Glomerular visceral epithelial cell (primary cell): ENCODE data around the gene TMTC2.
"Not testable (repeated sequence)": the region's sequence is repeated elsewhere in the genome, so short reads cannot be mapped to it uniquely, and the experiment has no call there.

Experiments used
- DNase-seq: peaks from one replicate; pipeline ENCODE4 v3.0.0-alpha.2; 2016; ENCODE audit errors: extremely low spot score

The TMTC2 gene

DNA sequence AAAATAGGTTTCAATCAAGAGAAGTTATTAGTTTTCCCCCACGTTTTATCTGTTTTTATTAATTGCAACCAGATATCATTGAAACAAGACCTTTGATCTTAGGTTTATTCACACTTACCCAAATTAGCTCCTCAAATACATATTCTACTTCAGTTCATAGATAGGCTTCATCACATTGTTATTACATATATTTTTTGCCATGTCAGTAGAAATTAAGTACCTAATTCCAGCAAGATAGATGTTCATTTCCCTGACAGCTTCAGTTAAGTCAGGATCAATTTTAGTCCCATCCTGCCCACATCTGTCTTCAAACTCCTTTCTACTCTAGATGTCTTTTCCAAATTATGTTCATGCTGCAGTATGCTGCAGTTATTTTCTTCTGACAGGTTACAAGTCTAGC is 388.8 kb downstream of the TMTC2 start:
- DNase-seq: no peak

DNA sequence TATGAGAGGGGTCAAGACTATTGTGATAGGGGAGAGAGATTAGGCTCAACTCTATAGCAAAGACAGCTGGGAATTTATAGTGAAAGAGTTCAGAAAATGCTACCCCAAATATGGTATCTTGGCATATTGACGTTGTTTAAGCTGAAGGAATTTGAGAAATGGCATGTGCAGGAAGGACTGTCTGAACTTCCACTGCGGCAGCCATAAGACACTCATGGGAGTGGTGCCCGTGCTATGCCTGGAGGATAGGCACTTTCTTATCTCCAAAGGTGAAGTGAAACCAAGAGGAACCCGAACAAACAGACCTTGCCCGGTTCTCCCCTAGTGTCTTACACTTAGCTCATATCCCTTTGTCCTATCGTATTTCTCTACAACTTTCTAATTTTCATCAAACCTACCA is 390.3 kb downstream of the TMTC2 start:
- DNase-seq: no peak

DNA sequence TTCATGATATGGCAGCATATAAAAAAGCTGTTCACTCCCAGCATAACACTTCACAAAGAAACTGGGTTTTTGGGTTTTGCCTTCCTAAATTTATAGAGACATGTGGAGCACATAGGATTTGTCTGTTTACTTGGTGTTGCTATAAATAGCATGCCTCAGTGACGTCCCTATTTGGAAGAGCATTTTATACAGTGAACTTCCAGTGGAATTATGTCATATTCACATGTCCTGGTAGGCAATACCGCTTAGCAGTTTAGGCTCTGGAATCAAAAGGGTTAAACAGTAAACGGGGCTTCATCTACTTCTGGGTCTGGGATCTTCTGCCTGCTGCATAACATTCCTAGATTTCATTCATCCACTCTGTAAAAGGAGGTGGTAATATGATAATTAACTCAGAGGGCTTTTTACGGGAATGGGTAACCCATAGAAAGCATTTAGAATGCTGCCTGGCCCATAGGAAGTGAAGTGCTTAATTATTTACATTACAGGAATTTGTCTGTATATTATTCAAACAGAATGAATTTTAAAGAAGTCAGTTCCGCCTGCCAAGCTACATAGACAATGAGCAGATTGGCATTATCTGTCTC is 396.1 kb downstream of the TMTC2 start:
- DNase-seq: no peak

DNA sequence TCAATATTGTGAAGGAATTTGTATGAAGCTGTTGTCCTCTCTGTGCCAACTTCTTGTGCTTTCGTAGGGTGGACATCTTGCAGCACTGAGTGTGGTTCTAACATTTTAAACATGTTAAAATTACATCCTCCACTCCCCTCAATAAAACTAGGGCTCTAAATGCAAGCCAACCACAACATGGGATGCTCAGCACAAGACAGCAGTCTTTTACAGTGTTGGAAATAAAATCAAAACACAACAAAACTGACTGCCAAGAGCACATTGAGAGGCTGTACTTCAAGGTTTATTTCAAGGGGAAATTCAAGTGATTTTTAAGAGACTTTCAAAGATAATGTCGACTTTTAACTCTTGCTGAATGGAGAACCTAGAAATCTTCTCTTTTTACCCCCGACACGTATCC is 396.9 kb downstream of the TMTC2 start:
- DNase-seq: no peak

DNA sequence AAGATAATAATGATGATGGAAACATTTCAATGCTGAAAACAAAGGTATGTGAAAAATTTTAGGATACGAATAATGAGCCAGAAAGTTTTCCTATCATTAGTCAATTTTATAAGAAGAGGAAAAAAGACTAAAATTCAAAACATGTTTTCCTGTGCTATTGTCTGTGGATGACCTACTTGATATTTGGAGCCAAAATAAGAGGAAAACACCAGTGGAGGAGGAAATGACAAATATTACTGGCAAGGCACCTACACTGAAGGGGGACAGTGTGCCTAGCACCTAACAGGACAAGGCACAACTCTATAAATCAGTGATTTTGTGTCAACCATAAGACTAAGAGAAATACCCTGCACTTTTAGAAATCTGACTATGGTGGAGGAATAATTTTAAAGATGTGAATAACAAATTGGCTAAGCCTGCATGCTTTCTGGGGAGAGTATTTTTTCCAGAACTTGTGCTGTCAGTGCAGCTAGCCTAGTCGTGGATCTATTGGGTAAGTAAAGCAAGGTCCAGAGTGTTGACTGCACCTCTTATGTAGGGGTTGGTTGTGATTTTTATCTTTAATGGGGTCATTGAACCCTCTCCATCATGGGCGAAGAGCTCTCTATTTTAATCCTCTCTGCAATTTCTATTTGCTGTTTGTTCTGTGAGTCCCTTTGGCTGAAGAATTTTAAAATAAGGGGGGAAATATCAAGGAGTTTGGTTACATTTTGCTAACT is 398.0 kb downstream of the TMTC2 start:
- DNase-seq: no peak

DNA sequence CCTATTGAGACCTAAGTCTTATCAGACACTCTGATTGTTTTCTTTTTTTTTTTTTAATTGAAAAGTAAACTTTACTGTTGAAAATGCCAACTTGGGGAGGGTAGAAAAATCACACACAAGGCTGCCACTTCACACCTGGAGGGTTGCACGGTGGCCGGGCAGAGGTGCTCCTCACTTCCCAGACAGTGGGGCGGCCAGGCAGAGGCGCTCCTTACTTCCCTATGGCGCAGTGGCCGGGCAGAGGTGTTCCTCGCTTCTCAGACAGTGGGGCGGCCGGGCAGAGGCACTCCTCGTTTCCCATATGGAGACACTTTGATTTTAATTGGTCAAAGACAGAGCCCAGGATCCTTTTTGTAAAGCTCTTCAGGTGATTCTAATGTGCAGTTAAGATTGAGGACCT is 399.3 kb downstream of the TMTC2 start:
- no peak for DNase-seq

DNA sequence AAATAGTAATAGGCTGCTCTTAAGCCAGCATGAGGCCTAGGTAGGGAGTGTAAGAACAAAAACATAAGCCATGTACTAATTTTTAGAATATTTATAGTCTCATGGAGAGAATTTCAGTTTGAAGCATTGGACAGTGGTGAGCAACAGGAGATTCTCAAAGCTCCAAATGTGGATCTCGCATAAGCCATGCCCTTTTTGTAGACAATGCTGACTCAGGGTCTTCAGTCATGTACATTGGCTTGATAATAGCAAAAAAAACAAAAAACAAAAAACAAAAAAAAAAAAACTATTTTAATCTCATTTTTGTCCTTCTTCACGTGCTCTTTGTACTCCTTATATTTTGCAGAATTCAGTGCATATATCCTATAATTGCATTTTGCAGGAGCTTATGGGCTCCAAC is 402.9 kb downstream of the TMTC2 start:
- no peak for DNase-seq

DNA sequence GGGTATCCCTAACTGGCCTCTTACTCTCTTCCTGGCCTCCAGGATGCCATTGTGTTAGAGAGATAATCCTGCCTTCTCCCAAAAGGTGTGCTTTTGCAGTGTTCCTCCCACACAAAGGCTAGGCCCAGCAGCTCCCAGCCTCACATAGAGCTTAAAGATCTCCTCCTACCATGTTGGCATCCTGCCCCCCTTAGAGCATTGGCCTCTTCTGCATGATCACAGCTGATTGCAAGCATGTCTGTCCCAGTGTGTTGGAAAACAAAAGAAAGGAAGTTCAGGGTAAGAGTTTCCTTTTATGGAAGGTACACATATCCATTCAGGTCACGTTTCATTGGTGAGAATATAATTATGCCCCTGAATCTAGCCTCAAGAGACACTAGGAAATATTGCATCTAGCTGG is 405.4 kb downstream of the TMTC2 start:
- no peak for DNase-seq

DNA sequence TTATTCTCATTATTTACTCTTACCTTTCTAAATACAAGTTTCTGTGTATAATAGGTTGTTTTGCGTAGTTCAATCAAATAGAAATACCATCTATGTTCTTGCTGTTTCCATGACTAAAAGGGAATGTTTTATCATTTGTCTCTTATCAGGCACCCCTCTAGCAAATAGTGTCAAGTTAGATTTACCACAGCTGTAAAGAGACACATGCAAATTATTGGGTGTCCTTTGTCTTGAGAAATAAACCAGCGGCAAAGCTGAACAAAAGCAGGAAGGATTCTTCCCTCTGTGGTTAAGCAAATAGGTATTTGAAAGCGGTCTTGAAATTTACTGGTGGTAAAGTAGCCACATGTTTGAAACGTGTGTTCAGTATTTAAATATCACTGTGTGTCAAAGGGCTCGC is 405.9 kb downstream of the TMTC2 start:
- DNase-seq: no peak

DNA sequence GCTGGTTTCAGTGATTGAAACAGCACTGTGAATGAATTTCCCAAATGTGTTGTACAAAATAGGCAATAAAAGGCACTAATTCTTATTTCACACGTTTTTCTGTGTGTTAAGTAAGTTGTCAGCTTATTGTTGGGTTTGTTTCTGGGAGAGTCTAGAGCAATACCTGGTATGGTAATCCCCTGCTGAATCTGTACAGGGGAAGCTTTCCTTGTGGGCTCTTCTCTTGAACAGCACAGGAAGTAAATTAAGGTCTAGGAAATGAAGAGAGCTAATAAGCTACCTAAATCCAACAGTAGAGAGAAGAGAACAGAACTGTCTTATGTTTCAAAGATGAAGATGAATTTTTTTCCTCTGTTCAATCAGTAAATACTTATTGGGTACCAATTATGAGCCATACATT is 406.7 kb downstream of the TMTC2 start:
- no peak for DNase-seq

DNA sequence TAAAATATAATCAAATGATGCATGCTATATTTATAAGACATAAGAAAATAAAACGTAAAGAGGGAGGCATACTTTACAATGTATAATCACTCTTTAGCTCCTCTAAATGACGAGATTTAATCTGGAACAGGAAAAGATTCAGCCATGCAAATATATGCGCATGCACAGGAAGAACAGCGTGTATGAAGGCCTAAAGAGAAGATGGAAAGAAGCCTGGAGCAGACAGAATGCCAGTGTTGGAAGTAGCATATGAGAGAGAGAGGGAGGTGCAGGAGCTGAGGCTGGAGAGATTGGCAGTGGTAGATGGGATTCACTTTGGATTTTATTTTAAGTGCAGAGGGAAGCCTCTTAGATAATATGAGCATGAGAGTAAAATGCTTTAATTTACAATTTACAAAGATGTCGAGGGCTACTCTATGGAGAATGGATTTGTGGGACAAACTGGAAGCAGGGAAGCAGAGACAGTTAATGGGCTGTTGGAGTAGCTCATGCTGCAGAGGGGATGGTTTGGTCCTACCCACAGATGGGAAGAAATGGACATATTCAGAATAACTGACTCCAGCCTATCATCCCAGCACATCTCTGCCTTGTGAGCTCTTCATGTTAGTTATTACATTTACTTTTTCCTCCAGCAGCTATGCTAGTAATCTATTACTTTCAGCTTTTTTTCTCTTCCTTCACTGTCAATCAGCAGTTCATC is 411.1 kb downstream of the TMTC2 start:
- DNase-seq: no peak

DNA sequence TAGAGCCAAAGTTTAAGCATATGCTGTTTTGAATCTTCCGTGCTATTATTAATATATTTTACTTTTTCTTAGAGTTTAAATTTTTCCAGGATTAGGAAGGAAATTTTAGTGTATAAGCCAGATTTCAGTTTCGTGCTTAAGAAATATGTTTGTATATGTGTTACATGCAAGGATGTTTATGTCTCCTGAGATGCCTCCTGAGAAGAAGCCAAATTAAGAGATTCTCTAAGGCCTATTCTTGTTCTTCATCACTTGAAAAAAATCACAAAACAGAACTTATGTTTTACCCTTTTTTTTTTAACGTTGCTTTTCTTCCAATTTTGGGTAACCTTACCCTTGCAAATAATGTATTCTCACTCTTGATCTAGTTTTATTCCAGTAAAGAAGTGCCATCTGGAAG is 412.7 kb downstream of the TMTC2 start:
- DNase-seq: no peak

DNA sequence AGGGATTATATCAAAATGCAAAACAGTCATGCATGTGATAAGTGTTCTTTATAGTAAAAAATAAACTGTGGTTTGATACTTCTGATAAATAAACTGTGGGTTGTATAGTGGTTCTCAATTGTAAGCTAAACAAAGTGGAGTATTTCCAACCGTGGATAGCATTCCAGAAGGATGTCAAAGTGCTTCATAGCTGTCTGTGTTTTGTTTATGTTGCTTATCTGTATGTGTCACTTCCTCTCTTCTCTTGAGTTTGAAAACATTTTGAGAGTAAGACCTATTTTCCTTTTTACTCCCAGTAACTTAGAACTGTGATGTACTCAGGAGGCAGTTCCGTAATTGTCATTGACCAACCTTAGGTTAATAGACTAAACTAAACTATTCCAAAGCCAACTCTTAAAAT is 415.8 kb downstream of the TMTC2 start:
- DNase-seq: no peak

DNA sequence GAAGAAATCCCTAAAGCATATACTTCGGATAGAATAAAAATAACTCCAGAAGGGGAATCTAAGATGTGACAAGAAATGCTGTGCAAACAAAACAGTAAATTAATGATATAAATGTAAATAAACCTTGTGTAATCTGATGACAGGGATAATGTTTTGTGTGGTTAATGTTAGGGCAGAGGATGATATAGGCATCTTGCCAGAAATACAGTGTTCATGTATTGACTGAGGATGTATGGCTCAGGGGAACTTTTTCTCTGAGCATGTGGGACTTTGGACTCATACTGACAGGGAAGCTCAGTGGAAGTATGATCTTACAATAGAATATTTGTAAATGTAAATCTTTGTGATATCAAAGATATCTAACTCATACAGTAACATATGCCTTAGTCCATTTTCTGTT is 420.2 kb downstream of the TMTC2 start:
- DNase-seq: no peak

DNA sequence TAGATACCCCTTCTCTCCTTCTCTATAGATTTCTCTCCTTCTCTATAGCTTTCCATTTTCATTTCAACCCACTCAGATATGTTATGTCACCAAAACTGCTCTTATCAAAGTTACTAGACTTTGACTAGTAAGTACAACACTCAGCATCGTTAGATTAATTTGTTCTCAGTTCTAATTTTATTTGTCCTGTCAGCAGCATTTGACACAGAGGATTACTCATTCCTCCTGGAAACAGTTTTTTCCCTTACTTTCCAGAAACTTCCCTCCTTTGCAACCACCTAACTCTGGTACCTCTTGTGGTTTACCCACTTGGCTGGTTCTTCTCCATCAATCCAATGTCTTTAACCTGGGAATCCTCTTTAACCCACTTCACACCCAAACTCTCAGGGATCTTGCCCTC is 423.7 kb downstream of the TMTC2 start:
- no peak for DNase-seq

DNA sequence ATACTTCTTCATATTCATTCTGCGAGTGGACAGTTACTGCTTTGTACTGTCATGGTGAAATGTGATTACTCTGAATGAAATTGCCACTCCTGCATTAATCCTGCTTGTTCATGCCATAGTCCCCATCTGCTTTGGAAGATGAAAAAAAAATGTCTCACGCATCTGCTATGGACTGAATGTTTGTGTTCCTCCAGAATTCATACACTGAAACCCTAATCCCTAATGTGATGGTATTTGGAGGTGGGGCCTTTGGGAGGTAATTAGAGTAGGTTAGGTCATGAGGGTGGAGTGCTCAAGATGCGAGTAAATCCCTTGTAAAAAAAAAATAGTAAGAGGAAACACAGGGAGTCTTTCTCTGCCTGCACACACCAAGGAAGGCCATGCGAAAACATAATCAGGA is 427.2 kb downstream of the TMTC2 start:
- DNase-seq: no peak

DNA sequence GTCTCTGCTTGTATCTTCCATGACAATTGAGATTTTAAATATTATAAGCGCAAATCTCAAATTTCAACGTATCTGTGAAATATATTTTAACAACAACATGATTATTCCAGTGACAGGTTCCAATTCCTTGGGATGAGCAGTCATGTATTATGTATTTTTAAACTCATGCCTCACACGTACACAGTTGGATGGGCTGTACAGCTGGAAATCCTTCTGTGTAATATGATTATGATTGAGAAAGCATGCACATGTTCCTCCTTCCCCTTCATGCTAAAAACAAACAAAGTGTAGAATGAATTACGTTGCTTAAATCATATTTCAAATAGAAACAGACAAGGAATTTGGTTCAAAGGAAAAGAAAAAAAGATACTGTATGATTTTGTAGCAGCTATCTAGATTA is 428.3 kb downstream of the TMTC2 start:
- DNase-seq: no peak

DNA sequence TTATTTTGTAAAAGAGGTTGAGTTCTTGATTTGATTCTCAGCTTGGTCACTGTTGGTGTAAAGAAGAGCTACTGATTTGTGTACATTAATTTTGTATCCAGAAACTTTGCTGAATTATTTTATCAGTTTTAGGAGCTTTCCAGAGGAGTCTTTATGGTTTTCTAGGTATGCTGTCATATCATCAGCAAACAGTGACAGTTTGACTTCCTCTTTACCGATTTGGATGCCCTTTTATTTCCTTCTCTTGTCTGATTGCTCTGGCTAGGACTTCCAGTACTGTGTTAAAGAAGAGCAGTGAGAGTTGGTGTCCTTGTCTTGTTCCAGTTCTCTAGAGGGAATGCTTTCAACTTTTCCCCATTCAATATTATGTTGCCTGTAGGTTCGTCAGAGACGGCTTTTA is 431.2 kb downstream of the TMTC2 start:
- not testable (repeated sequence) for DNase-seq

DNA sequence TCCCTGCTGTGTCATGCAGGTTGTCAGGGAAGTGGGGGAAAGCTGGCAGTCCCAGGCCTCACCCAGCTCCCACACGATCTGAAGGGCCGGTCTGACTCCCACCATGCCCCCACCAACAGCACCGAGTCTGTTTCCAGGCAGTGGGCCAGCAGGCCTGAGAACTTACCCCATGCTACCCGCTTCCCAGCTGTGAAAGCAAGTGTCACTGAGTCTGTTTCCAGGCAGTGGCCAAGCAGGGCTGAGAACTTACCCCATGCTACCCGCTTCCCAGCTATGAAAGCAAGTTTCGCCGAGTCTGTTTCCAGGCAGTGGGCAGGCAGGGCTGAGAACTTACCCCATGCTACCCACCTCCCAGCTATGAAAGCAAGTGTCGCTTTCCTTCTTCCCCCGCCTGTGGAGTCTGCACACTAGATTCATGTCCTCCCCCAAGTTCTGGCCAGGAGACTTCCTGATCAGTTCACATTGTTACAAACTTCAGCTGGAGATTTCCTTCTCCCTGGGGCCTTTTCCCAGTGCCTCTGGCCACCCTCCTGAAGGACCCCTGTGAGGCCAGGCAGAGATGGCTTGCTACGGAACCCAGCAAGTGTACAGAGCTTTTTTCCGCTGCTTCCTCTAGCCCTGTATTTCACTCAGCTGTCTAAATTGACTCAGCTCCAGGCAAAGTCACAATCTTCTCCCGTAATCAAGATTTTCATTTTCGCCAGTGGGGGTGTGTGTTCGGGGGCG is 435.4 kb downstream of the TMTC2 start:
- DNase-seq: no peak

DNA sequence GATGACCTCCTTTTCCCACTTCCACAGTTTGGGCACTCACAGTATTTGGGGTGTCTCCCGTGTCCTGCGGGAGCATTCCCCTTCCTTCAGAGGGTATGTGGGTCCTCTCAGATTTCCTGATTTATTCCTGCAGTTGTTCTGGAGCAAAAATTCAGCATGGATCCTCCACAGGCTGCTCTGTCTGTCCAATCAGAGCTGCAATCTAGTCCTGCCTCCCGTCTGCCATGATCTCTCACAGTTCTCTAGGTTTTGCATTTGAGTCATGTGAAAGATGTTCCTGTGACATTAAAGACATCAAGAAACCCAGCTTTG is 435.9 kb downstream of the TMTC2 start:
- DNase-seq: no peak

DNA sequence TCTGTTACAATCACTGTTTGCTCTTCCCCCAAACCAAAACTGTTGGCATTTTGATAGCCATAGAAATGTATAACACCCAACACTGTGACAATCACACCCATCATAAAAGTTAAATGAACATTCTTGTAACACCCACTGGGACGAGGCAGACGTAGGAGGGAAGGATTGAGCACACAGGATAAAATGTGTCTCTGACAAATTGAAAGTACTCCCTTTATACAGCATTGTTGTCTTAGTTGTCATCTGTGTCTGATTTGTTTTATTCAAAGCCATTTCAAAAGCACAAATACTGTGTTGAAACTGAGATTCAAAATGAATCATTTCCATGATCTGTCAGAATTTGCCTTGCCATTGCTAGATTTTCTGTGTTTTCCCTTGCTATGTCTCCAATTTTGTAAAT is 436.3 kb downstream of the TMTC2 start:
- no peak for DNase-seq

DNA sequence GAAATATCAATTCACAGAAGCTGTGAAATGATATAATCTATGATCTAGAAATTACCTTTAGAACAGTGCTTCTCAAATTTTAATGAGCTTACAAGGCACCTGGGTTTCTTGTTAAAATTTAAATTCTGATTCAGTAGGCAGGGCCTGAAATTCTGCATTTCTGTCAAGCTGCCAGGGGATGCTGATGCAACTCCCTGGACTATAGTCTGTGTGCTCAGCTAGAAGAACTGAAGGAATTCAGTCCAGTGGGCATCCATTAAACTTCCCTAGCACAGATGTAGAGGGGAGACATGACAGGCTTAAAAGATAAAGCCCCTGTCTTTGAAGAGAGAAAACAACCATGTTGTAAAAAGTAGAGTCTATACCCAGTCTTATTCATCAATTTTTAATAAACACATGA is 441.8 kb downstream of the TMTC2 start:
- no peak for DNase-seq

DNA sequence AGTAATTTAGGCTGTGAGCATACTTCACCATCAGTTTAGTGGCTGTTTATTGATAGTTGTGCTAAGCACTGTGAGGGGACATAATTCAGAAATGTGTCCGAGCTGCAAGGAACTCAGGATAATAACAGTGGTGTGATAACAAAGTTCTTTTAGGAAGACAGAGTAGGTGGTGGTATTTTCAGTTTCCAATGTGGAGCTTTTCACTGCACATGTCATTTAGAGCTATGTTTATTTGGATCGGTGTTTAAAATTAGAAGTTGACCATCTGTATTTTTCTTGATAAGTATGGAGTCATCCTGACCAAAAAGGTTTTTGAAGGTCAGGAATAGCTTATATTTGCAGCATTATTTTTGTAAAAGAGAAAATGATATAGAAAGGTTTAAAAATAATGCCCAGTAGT is 443.5 kb downstream of the TMTC2 start:
- no peak for DNase-seq
